Thyroid gland (tissue), 4 donors: ENCODE measurements around the gene DLK2. TPM values are rescaled to one million over a fixed set of nuclear protein-coding genes. Genes with fewer than 3 reads are reported as not detected.
"Not testable (repeated sequence)": the region's sequence is repeated elsewhere in the genome, so short reads cannot be mapped to it uniquely, and the experiment has no call there.

Experiments
- DNase-seq, 2 donors: peaks; one replicate each; pipeline ENCODE4 v3.0.0-alpha.2; 2019
- H3K27ac ChIP-seq, 3 donors: fragments of 200-600 bp; sonication (generic); 1 replicate in 2 of 3; 2 replicates in 1 of 3; pipeline ENCODE4 v1.5.1; 2016 to 2019; ENCODE audit warnings: mild to moderate bottlenecking in 1 of 3, moderate library complexity in 1 of 3
- H3K27me3 ChIP-seq: fragments of 200-600 bp; sonication (generic); one replicate; pipeline ENCODE4 v1.5.1; 2019
- H3K36me3 ChIP-seq, 2 donors: fragments of 200-600 bp; sonication (generic); one replicate each; pipeline ENCODE4 v1.5.1; 2016 to 2019
- H3K4me1 ChIP-seq, 2 donors: fragments of 200-600 bp; sonication (generic); one replicate each; pipeline ENCODE4 v1.5.1; 2017 to 2019
- H3K4me3 ChIP-seq, 3 donors: fragments of 200-600 bp; sonication (generic); replicated peaks in 1 of 3; 1 replicate in 2 of 3; 2 replicates in 1 of 3; pipeline ENCODE4 v1.5.1; 2016; ENCODE audit warnings: mild to moderate bottlenecking in 1 of 3
- H3K9me3 ChIP-seq: fragments of 200-600 bp; sonication (generic); one replicate; pipeline ENCODE4 v1.5.1; 2017
- POLR2A ChIP-seq, 2 donors: fragments of 450-650 bp; IDR thresholded peaks; one replicate each; pipeline ENCODE4 v1.6.1; 2017; ENCODE audit warnings: antibody characterized with exemption in 2 of 2, mild to moderate bottlenecking in 2 of 2, moderate library complexity in 1 of 2
- WGBS, 2 donors: methylation state at CpG; one replicate each; pipeline ENCODE4 v1.1.5; 2017; 5-methylcytosine and 5-hydroxymethylcytosine counted together
- intact Hi-C: fragments of 100-400 bp; cut with DNase I; formaldehyde crosslinking; loops from one replicate; pipeline ENCODE4 v1.15.1; 2023
- total RNA-seq, 4 donors: library from RNA; depleted of rRNA; stranded (reverse); fragments of >200 nt; gene quantifications; one replicate each; pipeline ENCODE4 v1.2.3, GENCODE V29; 2016
- TF ChIP-seq, protein P1 (sequence below), 6 experiments: fragments of 200-600 bp in 3 of 6; fragments of 450-650 bp in 3 of 6; sonication (generic) in 3 of 6; IDR thresholded peaks; one replicate each; pipeline ENCODE4 v1.5.1; 2016 to 2019; ENCODE audit warnings: antibody characterized with exemption in 6 of 6, mild to moderate bottlenecking in 2 of 6, inconsistent platforms in 1 of 6, moderate library complexity in 1 of 6

The DLK2 gene
- total RNA-seq, 4 donors from 2014 or later: 0.89 to 1.3 (median 1.3) TPM; not detected in 1

GRCh38 chr6:43465948-43466347 is 10.6 kb upstream of the DLK2 start:
- H3K27me3 ChIP-seq: no peaks in the 10 kb centered on the region
- intact Hi-C loops: no loop called here

DNA sequence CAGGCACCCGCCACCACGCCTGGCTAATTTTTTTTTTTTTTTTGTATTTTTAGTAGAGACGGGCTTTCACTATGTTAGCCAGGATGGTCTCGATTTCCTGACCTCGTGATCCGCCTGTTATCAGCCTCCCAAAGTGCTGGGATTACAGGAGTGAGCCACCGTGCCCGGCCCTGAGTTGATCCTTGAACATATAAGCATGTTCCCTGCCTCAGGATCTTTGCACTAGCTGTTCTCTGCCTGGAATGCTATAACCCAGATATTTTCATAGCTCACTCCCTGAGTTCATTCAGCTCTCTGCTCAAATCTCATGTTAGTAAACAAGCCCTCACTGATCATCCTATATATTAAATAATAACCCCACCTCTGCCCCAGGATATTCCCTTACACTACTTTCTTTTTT is 9.0 kb upstream of the DLK2 start:
- no peak overlapping the region for H3K27ac ChIP-seq
- no peaks in the 10 kb centered on the region for H3K9me3 ChIP-seq
- no peaks in the 10 kb centered on the region for H3K4me1 ChIP-seq
- TF ChIP-seq POLR2A (IDR thresholded peaks at IDR 0.05): no peak
- TF ChIP-seq, protein P1, sequence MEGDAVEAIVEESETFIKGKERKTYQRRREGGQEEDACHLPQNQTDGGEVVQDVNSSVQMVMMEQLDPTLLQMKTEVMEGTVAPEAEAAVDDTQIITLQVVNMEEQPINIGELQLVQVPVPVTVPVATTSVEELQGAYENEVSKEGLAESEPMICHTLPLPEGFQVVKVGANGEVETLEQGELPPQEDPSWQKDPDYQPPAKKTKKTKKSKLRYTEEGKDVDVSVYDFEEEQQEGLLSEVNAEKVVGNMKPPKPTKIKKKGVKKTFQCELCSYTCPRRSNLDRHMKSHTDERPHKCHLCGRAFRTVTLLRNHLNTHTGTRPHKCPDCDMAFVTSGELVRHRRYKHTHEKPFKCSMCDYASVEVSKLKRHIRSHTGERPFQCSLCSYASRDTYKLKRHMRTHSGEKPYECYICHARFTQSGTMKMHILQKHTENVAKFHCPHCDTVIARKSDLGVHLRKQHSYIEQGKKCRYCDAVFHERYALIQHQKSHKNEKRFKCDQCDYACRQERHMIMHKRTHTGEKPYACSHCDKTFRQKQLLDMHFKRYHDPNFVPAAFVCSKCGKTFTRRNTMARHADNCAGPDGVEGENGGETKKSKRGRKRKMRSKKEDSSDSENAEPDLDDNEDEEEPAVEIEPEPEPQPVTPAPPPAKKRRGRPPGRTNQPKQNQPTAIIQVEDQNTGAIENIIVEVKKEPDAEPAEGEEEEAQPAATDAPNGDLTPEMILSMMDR (IDR thresholded peaks at IDR 0.05): no peak
- WGBS, 2 donors: 80 to 85% methylated on average over 8 of the region's 8 CpGs
- H3K4me3 ChIP-seq: no peak overlapping the region
- intact Hi-C loops: no loop called here
- no peak for DNase-seq
- H3K36me3 ChIP-seq: no peaks in the 10 kb centered on the region
- no peaks in the 10 kb centered on the region for H3K27me3 ChIP-seq

More at GRCh38 chr6:43465948-43466347, 10.6 kb upstream of the DLK2 start:
- Histone ChIP-seq H3K4me3 (no peak overlapping the region), H3K27ac (no peak overlapping the region), H3K9me3 (no peaks in the 10 kb centered on the region), H3K36me3 (no peaks in the 10 kb centered on the region), H3K4me1 (no peaks in the 10 kb centered on the region)
- WGBS, 2 donors: 55 to 71% methylated on average over 2 of the region's 2 CpGs
- no peak for DNase-seq
- TF ChIP-seq POLR2A (IDR thresholded peaks at IDR 0.05): no peak
- TF ChIP-seq, protein P1 (IDR thresholded peaks at IDR 0.05): no peak

DNA sequence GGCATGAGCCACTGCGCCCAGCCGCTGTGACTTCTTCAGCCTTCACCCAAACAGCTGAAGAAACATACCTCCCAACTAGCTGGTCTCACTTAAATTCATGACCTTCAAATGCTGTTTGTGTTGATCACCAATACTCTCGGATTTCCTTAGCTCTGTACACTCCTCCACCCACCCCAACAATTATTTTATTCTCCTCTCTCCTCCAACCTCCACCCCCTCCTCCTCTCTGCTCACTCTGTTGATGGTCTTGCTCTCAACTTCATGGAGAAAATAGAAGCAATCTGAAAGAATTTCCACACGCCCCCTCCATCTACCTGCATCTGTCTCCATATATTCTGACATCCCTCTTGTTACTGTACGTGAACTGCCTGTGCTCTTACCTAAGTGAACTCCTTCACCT is 6.6 kb upstream of the DLK2 start:
- H3K4me1 ChIP-seq: no peaks in the 10 kb centered on the region
- intact Hi-C loops: no loop called here
- no peak for TF ChIP-seq POLR2A (IDR thresholded peaks at IDR 0.05)
- TF ChIP-seq, protein P1 (IDR thresholded peaks at IDR 0.05): no peak
- WGBS, 2 donors: 66 to 73% methylated on average over 5 of the region's 5 CpGs
- H3K9me3 ChIP-seq: no peaks in the 10 kb centered on the region
- H3K36me3 ChIP-seq: no peaks in the 10 kb centered on the region
- H3K4me3 ChIP-seq: no peak overlapping the region
- no peak for DNase-seq
- no peak overlapping the region for H3K27ac ChIP-seq
- no peaks in the 10 kb centered on the region for H3K27me3 ChIP-seq

DNA sequence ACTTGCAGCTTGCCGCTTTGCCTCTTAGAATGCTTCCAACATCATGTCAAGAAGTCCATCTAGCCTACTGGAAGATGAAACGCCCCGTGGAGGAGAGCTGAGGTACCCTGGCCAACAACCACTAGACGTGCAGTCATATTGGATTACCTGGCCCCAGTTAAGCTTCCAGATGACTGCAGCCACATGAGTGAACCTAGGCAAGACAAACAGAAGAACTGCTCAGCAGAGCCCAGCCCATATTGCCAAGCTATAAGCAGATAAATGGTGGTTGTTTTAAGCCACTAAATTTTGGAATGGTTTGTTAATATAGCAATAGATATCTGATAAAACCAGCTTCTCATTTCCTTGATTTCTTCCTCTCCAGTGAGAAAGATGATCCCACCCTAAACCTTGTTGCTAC is 4.7 kb upstream of the DLK2 start:
- intact Hi-C loops: no loop called here
- no peak for DNase-seq
- H3K36me3 ChIP-seq: no peaks in the 10 kb centered on the region
- H3K4me1 ChIP-seq: peaks cover under 1 to 11% of the 10 kb centered on the region in 2 donors
- no peak overlapping the region for H3K4me3 ChIP-seq
- 63 to 74% methylated on average over 4 of the region's 4 CpGs for WGBS, 2 donors
- peaks cover 9% of the 10 kb centered on the region for H3K27me3 ChIP-seq
- H3K9me3 ChIP-seq: no peaks in the 10 kb centered on the region
- H3K27ac ChIP-seq: no peak overlapping the region
- TF ChIP-seq, protein P1 (IDR thresholded peaks at IDR 0.05): no peak
- no peak for TF ChIP-seq POLR2A (IDR thresholded peaks at IDR 0.05)

DNA sequence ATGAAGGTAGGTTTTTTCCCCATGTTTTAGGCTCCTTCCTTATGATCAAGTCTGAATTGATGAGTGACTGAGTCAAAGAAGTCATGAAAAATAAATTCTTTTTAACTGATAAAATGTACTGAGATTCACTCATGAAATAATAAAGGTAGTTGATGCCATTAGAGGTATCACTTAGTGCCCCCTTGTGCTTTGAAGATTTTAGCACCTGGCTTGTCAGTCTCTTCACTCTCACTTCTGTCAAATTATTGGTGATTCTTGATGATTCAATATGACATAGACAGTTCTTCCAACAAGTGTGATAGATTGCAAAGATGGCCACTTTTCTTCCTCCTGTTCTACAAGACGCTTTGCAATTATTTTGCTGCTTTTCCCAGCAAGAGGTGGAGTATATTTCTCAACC is 4.2 kb upstream of the DLK2 start:
- peaks cover 5 to 16% of the 10 kb centered on the region in 2 donors for H3K4me1 ChIP-seq
- intact Hi-C loops: no loop called here
- no peak overlapping the region for H3K4me3 ChIP-seq
- no peaks in the 10 kb centered on the region for H3K9me3 ChIP-seq
- 83 to 85% methylated on average over 1 of the region's 1 CpG for WGBS, 2 donors
- TF ChIP-seq, protein P1 (IDR thresholded peaks at IDR 0.05): no peak
- TF ChIP-seq POLR2A (IDR thresholded peaks at IDR 0.05): no peak
- DNase-seq: no peak
- no peak overlapping the region for H3K27ac ChIP-seq
- H3K27me3 ChIP-seq: peaks cover 9% of the 10 kb centered on the region
- no peaks in the 10 kb centered on the region for H3K36me3 ChIP-seq

DNA sequence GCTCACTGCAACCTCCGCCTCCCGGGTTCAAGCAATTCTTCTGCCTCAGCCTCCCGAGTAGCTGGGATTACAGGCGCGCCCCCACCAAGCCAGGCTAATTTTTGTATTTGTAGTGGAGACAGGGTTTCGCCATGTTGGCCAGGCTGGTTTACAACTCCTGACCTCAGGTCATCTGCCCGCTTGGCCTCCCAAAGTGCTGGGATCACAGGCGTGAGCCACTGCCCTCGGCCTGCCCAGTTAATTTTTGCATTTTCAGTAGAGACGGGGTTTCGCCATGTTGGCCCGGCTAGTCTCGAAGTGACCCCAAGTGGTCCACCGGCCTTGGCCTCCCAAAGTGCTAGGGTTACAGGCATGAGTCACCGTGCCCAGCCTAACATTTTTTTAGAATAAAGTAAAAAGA is 2.8 kb upstream of the DLK2 start:
- WGBS, 2 donors: 94 to 96% methylated on average over 13 to 15 of the region's 15 CpGs
- H3K9me3 ChIP-seq, H3K36me3 ChIP-seq, intact Hi-C loops, H3K27me3 ChIP-seq, H3K4me3 ChIP-seq, H3K27ac ChIP-seq, DNase-seq: not testable (repeated sequence)
- peaks cover 5 to 17% of the 10 kb centered on the region in 2 donors for H3K4me1 ChIP-seq
